ENCODE results near the gene TMC2.

- TF ChIP-seq, protein P1, sequence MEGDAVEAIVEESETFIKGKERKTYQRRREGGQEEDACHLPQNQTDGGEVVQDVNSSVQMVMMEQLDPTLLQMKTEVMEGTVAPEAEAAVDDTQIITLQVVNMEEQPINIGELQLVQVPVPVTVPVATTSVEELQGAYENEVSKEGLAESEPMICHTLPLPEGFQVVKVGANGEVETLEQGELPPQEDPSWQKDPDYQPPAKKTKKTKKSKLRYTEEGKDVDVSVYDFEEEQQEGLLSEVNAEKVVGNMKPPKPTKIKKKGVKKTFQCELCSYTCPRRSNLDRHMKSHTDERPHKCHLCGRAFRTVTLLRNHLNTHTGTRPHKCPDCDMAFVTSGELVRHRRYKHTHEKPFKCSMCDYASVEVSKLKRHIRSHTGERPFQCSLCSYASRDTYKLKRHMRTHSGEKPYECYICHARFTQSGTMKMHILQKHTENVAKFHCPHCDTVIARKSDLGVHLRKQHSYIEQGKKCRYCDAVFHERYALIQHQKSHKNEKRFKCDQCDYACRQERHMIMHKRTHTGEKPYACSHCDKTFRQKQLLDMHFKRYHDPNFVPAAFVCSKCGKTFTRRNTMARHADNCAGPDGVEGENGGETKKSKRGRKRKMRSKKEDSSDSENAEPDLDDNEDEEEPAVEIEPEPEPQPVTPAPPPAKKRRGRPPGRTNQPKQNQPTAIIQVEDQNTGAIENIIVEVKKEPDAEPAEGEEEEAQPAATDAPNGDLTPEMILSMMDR (IDR thresholded peaks at IDR 0.05): no peak
- TF ChIP-seq POLR2A (IDR thresholded peaks at IDR 0.05): no peak
Measured at GRCh38 chr20:2558581-2559278, 22.4 kb downstream of the TMC2 start.
